NCI-H1694 (cell line): ENCODE data around the gene DNMT1.
"Not testable (repeated sequence)": the region's sequence is repeated elsewhere in the genome, so short reads cannot be mapped to it uniquely, and the experiment has no call there.

ENCODE experiments used
- DNase-seq: peaks from one replicate; lab custom pipeline; 2025; lab: John Stamatoyannopoulos, UW

The DNMT1 gene

GRCh38 chr19:10222201-10222890 lies 27.6 kb upstream of the DNMT1 start:
- no peak for DNase-seq

DNA sequence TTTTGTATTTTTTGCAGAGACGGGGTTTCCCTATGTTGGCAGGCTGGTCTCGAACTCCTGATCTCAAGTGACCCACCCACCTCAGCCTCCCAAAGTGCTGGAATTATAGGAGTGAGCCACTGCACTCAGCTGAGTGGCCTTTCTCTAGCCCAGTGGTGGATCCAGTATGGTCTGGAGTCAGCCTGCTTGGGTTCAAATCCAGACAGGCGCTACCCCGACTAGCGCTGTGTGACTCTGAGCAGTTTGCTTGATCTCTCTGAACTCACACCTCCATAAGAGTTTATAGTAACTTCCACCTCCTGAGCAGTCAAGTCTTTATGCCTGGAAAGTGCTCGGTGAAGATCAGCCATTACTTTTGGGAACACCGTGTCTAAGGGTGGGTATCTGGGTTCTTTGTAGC lies 25.9 kb upstream of the DNMT1 start:
- no peak for DNase-seq

DNA sequence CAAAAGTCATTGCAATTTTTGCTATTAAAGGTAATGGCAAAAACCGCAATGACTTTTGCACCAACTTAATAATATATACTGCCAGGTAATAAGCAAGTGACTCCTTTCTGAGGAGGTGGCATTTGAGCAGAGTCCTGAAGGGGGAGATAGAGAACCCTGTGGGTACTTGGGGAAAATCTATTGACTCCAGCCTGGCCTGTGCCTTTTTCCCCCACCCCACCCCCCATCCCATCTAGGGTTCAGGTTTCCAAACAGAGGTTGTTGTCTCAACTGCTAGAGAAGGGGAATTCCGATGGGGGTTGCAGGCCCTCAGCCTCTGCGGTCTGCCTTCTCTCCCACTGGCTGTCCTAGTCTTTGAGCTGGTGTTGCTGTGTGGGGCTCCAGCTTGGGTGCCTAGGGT lies 24.9 kb upstream of the DNMT1 start:
- DNase-seq = no peak

GRCh38 chr19:10217085-10217484 lies 22.3 kb upstream of the DNMT1 start:
- DNase-seq = no peak

- no peak for DNase-seq
Observed at GRCh38 chr19:10214784-10215183, 20.0 kb upstream of the DNMT1 start.

DNA sequence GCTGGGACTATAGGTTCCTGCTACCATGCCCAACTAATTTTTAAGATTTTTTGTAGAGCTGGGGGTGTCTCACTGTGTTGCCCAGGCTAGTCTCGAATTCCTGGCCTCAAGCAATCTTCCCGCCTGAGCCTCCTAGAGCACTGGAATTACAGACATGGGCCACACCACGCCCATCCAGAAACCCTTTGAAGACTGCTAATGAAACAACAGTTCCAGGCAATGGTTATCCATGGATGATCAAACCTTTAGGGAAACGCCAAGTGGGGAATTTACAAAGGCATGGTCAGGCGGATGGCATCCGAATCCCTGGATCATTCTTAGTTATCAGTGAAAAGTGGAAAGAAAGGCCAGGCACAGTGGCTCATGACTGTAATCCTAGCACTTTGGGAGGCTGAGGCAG lies 16.9 kb upstream of the DNMT1 start:
- no peak for DNase-seq

DNA sequence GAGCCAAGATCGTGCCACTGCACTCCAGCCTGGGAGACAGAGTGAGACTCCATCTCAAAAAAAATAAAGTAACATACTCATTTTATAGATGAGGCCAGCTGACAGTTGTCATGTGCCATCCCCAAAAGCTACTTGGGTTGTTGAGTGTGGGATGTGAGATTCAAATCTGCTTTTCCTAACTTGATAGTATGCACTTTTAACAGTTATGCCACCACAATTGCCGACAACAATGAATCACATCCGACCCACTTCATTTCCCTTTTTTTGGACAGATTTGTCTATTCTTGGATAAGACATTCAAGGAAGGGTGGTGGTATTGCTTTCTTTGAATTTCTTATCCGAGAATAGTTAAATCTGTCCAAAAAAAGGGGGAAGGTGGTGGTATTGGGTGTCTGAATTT lies 16.3 kb upstream of the DNMT1 start:
- DNase-seq = no peak

GRCh38 chr19:10209315-10209714 lies 14.6 kb upstream of the DNMT1 start:
- DNase-seq = no peak

GRCh38 chr19:10207026-10207425 lies 12.3 kb upstream of the DNMT1 start:
- DNase-seq = no peak

- DNase-seq = no peak
Observed at GRCh38 chr19:10206226-10206885, 11.6 kb upstream of the DNMT1 start.

DNA sequence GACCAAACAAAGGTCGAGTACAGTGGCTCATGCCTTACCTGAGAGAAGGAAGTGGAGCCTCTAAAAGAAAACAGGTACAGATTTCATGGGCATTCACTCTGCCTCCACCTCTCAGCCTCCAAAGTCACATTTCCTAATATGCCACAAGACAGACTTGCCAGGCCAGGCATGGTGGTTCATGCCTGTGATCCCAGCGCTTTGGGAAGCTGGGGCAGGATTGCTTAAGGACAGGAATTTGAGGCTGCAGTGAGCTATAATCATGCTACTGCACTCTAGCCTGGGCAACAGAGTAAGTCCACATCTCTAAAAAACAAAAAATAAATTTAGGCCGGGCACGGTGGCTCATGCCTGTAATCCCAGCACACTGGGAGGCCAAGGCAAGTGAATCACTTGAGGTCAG lies 10.9 kb upstream of the DNMT1 start:
- DNase-seq = no peak

GRCh38 chr19:10203686-10204085 lies 8.9 kb upstream of the DNMT1 start:
- no peak for DNase-seq

DNA sequence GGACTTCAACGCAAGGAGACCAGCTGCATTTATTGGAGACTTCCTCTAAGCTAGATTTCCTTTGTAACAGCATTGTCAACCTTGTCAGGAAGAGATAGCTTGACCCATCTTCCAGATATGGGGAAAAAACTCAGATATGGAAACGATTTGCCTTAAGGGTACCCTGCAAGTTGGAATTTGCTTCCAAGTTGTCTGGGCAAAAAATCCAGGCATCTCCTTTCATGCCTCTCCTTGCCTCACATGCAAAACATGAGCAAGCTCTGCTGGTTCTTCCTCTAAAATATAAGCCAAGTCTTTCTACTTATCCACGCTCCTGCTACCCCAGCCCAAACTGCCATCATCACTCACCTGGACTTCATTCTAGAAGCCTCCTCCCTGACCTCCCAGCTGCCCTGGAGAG lies 6.4 kb upstream of the DNMT1 start:
- DNase-seq = no peak

DNA sequence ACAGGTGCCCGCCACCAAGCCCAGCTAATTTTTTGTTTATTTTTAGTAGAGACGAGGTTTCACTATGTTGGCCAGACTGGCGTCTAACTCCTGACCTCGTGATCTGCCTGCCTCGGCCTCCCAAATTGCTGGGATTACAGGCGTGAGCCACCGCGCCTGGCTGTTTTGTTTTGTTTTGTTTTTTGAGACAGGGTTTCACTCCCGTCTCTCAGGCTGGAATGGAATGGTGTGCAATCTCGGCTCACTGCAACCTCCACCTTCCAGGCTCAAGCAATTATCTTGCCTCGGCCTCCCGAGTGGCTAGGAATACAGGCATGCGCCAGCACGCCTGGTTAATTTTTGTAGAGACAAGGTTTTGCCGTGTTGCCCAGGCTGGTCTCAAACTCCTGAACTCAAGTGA lies 5.3 kb upstream of the DNMT1 start:
- not testable (repeated sequence) for DNase-seq

- not testable (repeated sequence) for DNase-seq
Observed at GRCh38 chr19:10198889-10199644, 4.3 kb upstream of the DNMT1 start.

- no peak for DNase-seq
Observed at GRCh38 chr19:10195199-10195519, 406 bp upstream of the DNMT1 start.

DNA sequence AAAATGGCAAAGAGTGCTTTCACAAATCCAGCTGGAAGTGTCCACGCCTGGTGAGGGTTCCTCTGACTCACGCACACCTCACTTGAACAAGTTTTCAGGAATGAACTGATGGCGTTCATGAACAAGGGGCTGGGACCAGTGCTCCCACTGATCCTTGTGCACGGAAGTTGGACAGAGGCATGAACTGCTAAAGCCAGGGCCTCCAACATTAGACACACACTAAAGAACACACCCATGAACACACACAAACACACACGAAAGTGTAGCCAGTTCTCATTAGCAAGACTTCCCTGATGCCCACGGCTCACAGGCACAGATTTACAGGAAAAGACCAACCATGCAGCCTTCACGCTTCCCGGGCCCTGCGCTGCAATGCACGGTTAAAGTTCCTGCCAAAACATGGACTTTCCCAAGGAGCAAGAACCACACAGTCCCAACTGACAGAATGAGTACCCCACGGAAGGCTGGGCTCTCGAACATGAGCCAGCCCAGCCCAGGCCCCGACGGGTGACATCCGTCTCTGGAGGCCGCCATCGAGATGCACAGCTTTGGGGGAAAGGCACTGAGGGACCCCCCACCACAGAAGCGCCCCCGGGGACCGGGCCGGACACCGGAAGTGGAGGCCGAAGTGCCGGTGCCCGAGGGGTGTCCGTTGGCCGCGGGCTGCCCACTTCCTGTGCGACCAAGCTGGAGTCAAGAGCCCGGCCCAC lies 808 bp downstream of the DNMT1 start:
- no peak for DNase-seq

GRCh38 chr19:10192922-10193321 lies 1.8 kb downstream of the DNMT1 start:
- no peak for DNase-seq

GRCh38 chr19:10191347-10191746 lies 3.4 kb downstream of the DNMT1 start:
- no peak for DNase-seq

- DNase-seq = no peak
Observed at GRCh38 chr19:10190026-10190425, 4.7 kb downstream of the DNMT1 start.

DNA sequence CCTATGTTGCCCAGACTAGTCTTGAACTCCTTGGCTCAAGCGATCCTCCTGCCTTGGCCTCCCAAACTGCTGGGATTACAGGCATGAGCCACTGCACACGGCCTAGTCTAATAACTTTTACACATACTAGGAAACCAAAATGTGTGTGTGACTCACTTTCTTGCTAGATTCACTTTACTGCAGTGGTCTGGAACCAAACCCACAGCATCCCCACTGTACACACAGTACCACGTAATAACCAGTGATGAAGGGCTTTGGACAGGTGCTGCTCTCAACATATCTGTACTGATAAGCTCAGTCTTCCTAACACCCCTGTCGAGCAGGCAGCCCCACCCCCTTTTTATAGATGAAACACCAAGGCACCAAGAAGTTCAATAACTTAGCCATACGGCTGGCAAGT lies 5.1 kb downstream of the DNMT1 start:
- no peak for DNase-seq

DNA sequence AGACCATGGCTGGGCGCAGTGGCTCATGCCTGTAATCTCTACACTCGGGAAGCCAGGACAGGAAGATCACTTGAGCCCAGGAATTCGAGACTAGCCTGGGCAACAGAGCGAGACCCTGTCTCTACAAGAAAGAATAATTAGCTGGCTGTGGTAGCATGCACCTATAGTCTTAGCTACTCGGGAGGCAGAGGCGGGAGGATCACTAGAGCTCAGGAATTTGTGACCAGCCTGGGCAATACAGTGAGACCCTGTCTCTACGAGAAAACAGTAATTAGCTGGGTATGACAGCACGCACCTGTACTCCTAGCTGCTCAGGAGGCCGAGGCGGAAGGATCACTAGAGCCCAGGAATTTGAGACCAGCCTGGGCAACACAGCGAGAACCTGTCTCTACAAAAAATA lies 7.4 kb downstream of the DNMT1 start:
- DNase-seq = no peak

DNA sequence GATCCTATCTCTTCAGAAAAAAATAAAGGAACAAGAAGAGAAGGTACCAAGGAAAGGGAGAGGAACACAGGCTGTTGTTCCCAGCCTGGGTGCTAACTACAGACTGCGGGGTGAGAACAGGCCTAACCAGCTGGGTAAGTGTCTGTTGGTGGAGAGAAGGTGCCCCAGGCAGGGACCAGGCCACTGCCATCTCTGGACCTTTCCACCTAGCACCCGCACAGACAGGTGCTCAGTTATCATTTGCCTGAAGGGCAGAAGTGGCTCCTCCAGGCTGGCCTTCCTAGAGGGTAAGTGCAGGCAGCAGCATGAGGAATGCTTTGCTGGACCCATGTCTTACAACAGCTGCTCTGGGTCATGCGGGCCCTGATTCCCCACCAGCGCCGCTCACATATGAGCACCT lies 10.1 kb downstream of the DNMT1 start:
- no peak for DNase-seq
